ENCODE data around the gene TMEM178B.

DNA sequence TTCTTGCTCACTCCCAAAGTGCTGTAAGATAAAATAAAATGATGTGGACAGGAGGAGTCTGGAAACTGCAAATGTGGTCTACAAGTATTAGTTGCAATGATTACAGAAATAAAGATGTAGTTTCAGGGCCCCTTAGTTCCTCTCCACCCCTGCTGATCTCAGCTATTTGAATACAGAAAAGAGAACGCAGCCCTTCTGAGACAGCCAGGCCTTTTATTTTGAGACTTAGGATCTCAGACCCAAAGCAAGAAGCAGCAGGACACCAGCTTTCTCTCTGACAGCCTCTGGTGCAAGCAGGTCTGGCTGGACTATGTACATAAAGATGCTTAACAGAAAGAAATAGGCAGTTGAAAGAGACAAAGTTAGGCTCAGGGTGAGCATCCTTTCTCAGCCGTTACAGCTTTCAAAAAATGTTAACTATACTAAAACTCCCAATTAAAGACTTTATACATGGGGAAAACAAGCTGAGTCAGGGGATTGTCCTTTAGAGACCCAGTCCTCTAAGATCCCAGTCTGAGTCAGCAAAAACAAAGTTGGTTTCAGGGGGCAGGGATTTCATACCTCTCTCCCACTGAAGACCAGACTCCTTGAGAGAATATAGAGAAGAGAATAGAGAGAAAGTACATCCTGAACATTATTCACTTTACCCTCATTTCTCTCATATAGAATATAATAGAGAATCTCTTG is 220.4 kb downstream of the TMEM178B start:
- TF ChIP-seq, protein P1, sequence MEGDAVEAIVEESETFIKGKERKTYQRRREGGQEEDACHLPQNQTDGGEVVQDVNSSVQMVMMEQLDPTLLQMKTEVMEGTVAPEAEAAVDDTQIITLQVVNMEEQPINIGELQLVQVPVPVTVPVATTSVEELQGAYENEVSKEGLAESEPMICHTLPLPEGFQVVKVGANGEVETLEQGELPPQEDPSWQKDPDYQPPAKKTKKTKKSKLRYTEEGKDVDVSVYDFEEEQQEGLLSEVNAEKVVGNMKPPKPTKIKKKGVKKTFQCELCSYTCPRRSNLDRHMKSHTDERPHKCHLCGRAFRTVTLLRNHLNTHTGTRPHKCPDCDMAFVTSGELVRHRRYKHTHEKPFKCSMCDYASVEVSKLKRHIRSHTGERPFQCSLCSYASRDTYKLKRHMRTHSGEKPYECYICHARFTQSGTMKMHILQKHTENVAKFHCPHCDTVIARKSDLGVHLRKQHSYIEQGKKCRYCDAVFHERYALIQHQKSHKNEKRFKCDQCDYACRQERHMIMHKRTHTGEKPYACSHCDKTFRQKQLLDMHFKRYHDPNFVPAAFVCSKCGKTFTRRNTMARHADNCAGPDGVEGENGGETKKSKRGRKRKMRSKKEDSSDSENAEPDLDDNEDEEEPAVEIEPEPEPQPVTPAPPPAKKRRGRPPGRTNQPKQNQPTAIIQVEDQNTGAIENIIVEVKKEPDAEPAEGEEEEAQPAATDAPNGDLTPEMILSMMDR (conservative IDR thresholded peaks at IDR 0.05 in 1 of 2, IDR thresholded peaks at IDR 0.05 in 1 of 2; ENCODE audit: extremely low read depth in 1 of 2, insufficient read depth in 1 of 2, low read depth in 1 of 2, low read length in 2 of 2), result no peak
- no peak for TF ChIP-seq EZH2 (IDR thresholded peaks at IDR 0.05; ENCODE audit: borderline replicate concordance, low read length)
